Measurements from ENCODE around the gene STAT4.

The STAT4 gene

DNA sequence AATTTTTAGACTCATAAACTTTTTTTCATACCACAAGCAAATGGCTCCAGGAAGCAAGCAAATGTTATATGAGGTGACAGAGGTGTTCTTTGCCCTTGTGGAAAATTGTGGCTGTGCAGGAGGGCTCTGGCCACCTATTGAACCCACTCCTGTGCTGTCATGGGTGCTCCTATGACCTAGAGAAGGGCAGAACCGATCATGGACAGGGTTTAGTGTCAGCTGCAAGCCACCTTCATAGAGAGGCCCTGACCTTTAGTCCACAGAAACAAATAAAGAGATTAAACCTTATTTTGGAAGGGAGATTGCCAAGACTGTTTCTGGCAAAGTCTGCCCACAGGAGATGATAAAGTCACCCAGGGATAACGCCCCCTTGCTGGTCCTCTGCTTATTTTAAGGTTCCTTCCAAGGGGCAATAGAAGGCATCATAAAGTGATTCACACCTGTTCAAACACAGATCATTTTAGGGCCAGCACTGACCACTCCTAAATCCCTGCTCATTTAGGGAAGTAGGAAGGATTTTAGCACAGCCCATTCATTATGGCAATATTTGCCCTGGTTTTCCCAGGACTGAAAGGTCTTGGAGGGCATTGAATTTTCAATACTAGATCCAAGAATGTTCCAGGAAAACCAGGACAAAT, 26.1 kb upstream of the STAT4 start:
- in situ Hi-C loops (cut with HindIII; ENCODE audit: low sequenced_read_pairs), result no loop called here

DNA sequence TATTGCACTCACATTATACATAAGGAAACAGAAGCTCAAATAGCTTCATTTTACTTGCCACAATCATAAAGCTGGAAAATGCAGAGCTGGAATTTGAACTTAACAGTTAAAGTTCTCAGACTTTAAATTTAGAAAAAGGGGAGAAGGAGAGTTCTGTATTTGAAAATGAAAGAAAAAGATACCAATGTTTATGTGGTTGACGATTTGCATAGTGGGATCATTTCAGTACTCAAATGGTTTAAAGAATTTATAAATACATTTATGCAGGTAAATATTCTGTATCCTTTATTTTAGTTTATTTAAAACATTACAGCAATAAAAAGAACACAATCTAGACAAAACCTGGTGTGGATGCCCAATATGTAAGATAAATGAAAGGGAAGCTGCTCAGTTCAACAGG, 25.5 kb upstream of the STAT4 start:
- in situ Hi-C loops (cut with HindIII; ENCODE audit: low sequenced_read_pairs), result no loop called here

GRCh38 chr2:191174442-191174841, 23.6 kb upstream of the STAT4 start:
- in situ Hi-C loops (cut with HindIII; ENCODE audit: low sequenced_read_pairs), result no loop called here

DNA sequence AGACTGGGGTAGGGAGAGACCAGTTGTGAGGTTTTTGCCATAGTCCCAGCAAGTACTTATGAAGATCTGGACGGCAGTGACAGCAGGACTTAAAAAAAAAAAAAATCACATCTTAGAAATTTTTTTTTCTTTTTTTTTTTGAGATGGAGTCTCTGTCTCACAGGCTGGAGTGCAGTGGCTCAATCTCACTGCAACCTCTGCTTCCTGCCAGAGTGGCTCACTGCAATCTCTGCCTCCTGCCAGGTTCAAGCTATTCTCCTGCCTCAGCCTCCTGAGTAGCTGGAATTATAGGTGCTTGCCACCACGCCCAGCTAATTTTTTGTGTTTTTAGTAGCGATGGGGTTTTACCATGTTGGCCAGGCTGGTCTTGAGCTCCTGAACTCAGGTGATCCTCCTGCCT, 22.4 kb upstream of the STAT4 start:
- in situ Hi-C loops (cut with HindIII; ENCODE audit: low sequenced_read_pairs), result no loop called here

GRCh38 chr2:191171708-191172355, 21.0 kb upstream of the STAT4 start:
- in situ Hi-C loops (cut with HindIII; ENCODE audit: low sequenced_read_pairs), result no loop called here

GRCh38 chr2:191171286-191171685, 20.5 kb upstream of the STAT4 start:
- in situ Hi-C loops (cut with HindIII; ENCODE audit: low sequenced_read_pairs), result no loop called here

GRCh38 chr2:191170773-191171172, 20.0 kb upstream of the STAT4 start:
- in situ Hi-C loops (cut with HindIII; ENCODE audit: low sequenced_read_pairs), result no loop called here

- in situ Hi-C loops (cut with HindIII; ENCODE audit: low sequenced_read_pairs), result no loop called here
Observed at GRCh38 chr2:191170301-191170636, 19.5 kb upstream of the STAT4 start.

- in situ Hi-C loops (cut with HindIII; ENCODE audit: low sequenced_read_pairs), result loop anchor here (5.0 kb wide), 2 partner anchors 53 to 343 kb away; no protein-coding TSS in a partner anchor
Observed at GRCh38 chr2:191169456-191170300, 18.9 kb upstream of the STAT4 start.

GRCh38 chr2:191167766-191168165, 17.0 kb upstream of the STAT4 start:
- in situ Hi-C loops (cut with HindIII; ENCODE audit: low sequenced_read_pairs), result loop anchor here (5.0 kb wide), 2 partner anchors 55 to 345 kb away; no protein-coding TSS in a partner anchor

DNA sequence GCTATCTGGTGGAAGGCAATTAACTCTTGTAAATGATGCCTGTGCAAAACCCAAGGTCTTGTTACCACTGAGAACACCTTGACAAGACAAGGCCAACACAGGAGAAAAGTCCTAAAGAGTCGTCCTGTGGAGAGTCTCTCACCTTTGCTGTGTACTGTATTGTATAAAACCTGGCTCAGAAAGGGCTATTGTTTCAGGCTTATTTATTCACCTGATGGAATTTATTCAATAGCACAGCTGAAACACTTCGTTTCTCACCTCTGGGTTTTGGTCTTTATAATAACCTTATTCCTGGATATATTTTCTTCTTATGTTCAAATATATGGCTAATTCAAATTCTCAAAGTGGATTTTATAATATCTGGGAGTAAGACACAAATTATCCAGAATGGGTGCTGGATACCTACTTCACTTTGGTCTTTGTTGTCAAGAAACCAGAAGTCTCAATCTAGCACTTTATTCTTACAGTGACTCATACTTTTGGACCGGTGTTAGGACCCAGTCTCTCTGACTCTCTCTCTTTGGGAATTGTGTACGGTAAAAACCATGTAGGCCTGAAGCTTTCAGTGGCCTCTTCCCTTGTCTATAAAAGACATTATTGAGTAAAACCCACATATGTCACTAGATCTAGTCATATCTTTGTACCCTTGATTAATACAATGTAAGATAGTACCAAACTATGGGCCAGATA, 16.1 kb upstream of the STAT4 start:
- in situ Hi-C loops (cut with HindIII; ENCODE audit: low sequenced_read_pairs), result loop anchor here (5.0 kb wide), 2 partner anchors 55 to 345 kb away; no protein-coding TSS in a partner anchor

DNA sequence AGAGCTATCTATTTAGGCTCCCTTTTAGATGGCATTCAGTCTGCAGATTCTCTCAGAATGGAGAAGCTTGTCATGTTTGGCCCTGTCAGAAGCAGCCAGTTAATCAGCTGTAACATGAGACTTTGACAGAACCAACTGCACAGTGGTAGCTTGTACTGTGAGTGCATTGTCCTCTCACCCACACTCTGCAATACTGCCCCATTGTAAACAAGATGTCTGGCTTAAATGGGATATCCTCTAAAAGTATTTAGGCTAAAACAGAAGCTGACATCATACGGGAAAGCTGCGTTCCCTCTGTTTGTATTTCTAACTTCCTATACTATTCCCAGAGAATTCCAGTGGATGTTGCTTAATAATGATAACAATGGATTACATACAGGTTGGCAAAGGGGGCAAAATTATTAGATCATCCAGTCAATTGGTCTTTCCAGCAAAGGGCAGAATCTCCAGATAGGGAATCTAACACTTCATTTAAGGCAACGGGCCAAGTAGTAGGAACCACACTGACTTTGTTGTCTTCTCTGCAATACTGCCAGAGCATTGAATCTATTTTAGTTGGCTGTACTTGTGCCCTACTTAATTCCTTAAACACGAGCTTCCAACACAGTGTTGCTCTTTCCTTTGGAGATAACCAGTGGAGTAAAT, 15.4 kb upstream of the STAT4 start:
- in situ Hi-C loops (cut with HindIII; ENCODE audit: low sequenced_read_pairs), result loop anchor here (5.0 kb wide), 2 partner anchors 56 to 346 kb away; no protein-coding TSS in a partner anchor

- in situ Hi-C loops (cut with HindIII; ENCODE audit: low sequenced_read_pairs), result loop anchor here (5.0 kb wide), 2 partner anchors 57 to 347 kb away; no protein-coding TSS in a partner anchor
Observed at GRCh38 chr2:191165176-191165643, 14.4 kb upstream of the STAT4 start.

GRCh38 chr2:191158747-191159146, 8.0 kb upstream of the STAT4 start:
- in situ Hi-C loops (cut with HindIII; ENCODE audit: low sequenced_read_pairs), result no loop called here

- in situ Hi-C loops (cut with HindIII; ENCODE audit: low sequenced_read_pairs), result no loop called here
Observed at GRCh38 chr2:191158193-191158592, 7.4 kb upstream of the STAT4 start.

DNA sequence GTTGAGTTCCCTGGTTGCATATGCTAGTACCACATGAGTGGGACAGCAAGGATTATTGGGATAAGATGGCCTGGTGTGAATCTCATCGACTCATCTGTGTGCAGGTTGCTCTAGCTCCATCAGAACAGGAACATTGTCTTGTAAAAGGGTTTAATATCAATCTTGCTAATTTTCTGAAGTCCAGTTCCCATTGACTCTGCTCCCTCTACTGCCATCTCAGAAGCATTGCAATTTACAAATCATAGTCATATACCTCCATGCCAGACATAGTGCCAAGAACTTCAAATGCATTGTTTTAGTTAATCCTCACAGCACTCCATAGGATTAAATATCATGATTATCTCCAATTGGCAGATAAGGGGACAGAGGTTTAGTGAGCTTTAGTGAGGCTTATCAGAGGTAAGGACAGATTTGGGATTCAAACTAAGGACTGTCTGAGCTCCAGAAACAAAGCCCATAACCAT, 4.8 kb upstream of the STAT4 start:
- in situ Hi-C loops (cut with HindIII; ENCODE audit: low sequenced_read_pairs), result no loop called here

DNA sequence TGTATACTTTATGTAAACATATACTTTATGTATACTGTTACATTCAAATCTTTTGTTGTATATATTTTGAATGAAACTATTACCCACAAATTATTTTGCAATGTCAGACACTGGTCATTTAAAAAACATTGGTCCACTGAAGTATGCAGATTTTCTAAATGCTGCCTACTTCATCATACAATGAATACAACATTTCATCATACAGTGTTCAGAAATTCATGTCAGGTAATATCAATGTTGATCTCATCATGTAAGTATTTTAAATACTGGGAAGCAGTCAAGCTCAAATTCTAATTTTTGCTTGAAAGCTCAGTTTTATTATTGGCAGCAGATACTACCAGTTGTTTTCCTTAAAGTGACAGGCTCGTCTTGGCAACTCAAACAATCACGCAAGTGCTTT, 2.9 kb upstream of the STAT4 start:
- in situ Hi-C loops (cut with HindIII; ENCODE audit: low sequenced_read_pairs), result no loop called here

GRCh38 chr2:191152482-191153240, 1.9 kb upstream of the STAT4 start:
- in situ Hi-C loops (cut with HindIII; ENCODE audit: low sequenced_read_pairs), result no loop called here

- in situ Hi-C loops (cut with HindIII; ENCODE audit: low sequenced_read_pairs), result no loop called here
Observed at GRCh38 chr2:191151331-191151730, 537 bp upstream of the STAT4 start.

GRCh38 chr2:191150230-191150599, 579 bp downstream of the STAT4 start:
- in situ Hi-C loops (cut with HindIII; ENCODE audit: low sequenced_read_pairs), result no loop called here

Data from endothelial cell of hepatic sinusoid (primary cell).